IMR-90 (cell line): ENCODE measurements around the gene GAB1.

Experiments
- BHLHE40 ChIP-seq: fragments of 150-350 bp; IDR thresholded peaks from 2 replicates; pipeline ENCODE4 v1.6.1; 2016; ENCODE audit warnings: mild to moderate bottlenecking, low read depth, low read length
- CEBPB ChIP-seq: IDR thresholded peaks from 2 replicates; pipeline ENCODE4 v1.6.1; 2012; ENCODE audit warnings: low read depth, low read length, improper control_type of control experiment
- CTCF ChIP-seq: conservative IDR thresholded peaks from 2 replicates; pipeline ENCODE4 v1.5.1; 2012; ENCODE audit warnings: mild to moderate bottlenecking, low read depth, low read length, improper control_type of control experiment
- POLR2A ChIP-seq: IDR thresholded peaks from 2 replicates; pipeline ENCODE4 v1.6.1; 2012; ENCODE audit warnings: mild to moderate bottlenecking, low read depth, low read length
- RAD21 ChIP-seq: IDR thresholded peaks from 2 replicates; pipeline ENCODE4 v1.6.1; 2012; ENCODE audit warnings: low read length, improper control_type of control experiment
- RCOR1 ChIP-seq: IDR thresholded peaks from 2 replicates; pipeline ENCODE4 v1.6.1; 2012; ENCODE audit warnings: mild to moderate bottlenecking, low read length, improper control_type of control experiment; ENCODE audit not compliant: insufficient replicate concordance
- TF ChIP-seq, protein P1 (sequence below): fragments of 150-350 bp; IDR thresholded peaks from 2 replicates; pipeline ENCODE4 v1.6.1; 2017; ENCODE audit warnings: mild to moderate bottlenecking, antibody characterized with exemption, low read length, low read depth

DNA sequence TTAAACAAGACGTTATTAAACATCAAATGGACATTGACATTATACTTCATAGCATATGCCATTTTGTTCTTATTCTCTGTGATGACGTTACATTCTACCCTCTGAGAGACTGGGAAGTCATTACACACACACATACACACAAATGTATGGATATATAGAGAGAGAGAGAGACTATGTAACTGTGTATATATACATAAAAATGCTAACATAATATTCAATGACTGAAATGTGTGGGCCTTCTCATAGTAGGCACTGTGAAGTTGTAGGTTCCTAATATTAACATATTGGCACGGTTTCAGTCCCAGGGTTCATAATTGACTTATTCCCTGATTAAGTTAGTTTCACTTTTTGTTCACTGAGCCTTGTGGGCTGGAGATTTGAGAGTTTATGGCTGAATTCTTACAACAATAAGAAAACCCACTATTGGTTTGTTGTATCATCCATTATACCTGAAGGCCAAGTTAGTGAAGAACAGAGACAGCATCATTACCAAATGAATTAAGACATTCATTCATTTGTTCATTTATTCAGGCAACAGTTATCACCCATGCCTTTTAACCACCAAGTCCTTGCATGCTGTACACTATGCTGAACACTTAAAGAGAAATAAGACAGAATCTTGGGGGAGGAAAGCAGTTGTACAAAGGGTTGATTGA is 68.5 kb downstream of the GAB1 start:
- TF ChIP-seq CTCF = no peak
- TF ChIP-seq RAD21 = no peak
- no peak for TF ChIP-seq POLR2A
- TF ChIP-seq BHLHE40 = no peak
- no peak for TF ChIP-seq CEBPB
- TF ChIP-seq, protein P1, sequence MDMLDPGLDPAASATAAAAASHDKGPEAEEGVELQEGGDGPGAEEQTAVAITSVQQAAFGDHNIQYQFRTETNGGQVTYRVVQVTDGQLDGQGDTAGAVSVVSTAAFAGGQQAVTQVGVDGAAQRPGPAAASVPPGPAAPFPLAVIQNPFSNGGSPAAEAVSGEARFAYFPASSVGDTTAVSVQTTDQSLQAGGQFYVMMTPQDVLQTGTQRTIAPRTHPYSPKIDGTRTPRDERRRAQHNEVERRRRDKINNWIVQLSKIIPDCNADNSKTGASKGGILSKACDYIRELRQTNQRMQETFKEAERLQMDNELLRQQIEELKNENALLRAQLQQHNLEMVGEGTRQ = no peak
- no peak for TF ChIP-seq RCOR1
